GM19240 (cell line): ENCODE data around the gene EXOC6B.
"Not testable (repeated sequence)": the region's sequence is repeated elsewhere in the genome, so short reads cannot be mapped to it uniquely, and the experiment has no call there.

Experiments used
- DNase-seq: peaks from one replicate; pipeline ENCODE4 v3.0.0; 2011; ENCODE audit warnings: low spot score; ENCODE audit not compliant: insufficient read length

EXOC6B gene

DNA sequence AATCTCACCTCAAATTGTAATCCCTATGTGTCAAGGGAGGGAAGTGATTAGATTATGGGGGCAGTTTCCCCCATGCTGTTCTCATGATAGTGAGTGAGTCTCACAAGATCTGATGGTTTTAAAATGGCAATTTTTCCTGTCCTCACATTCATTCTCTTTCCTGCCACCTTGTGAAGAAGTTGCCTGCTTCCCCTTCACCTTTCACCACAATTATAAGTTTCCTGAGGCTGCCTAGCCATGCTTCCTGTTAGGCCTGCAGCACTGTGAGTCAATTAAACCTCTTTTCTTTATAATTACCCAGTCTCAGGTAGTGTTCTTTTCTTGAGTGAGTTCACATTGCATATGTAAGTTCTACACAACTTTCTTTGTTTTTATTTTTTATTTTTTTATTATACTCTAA lies 271.5 kb downstream of the EXOC6B start:
- no peak for DNase-seq

DNA sequence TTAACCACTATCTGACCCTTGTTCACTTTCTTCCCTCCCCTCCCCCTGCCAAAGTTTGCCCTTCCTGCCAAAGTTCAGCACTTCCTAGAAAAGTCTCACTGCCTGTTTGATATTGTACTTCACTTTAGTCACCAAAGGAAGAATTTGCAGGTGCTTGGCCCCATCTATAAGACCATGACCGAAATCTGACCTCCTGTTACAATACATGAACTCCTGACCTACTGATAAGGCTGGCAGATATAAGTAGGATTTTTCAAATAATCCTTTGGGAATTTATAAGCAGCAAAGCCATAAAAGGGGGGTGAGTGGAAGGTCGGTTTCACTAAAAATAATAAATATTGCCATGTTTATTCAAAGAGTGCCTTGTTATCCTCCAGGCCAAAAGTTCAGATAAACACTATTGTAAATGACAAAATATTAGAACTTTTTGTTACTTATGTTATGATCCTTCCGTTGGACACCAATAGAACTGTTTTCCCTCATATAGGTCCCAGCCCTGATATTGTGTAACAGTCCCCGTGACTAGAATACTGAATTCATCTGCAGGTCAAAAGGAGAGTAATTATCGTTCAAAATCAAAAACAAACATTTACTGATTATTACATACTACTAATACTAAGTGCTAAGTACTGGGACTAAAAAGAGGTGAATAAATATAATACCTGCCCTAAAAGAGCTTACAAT lies 277.6 kb downstream of the EXOC6B start:
- DNase-seq, result no peak

DNA sequence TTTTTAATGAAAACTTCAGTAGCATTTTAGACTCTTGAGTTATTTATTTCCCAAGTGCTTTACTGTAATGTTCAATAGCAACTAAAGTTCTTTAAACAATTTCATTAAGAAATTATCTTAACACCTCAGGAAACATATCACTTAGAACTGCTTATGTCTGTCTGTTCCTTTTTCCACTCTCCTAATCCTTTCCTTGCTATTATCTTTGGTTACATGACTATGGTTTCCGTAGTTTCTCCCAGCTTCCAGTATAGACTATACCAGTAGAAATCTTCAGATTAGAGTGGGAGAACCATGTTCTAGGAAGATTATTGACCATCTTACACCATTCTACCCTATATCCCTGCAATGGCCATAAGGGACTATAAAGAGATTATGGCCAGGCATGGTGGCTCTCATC lies 280.0 kb downstream of the EXOC6B start:
- DNase-seq, result no peak

DNA sequence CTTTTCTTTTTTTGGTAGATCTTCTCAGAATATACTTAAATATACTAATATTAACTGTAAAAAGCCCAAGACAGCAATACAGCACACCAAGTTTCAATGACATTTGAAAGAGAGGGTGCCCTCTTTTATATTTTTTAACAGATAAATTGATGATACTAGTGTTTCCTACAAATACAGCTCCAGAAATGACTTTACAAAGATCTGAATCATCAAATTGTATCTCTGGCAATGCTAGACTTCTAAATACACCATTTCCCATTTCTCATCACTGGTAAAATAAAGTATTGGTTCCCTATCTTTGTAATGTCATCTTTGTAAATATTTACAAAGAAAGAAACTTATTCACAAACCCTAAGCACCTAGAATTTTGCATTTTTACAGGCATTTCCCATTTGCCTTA lies 281.3 kb downstream of the EXOC6B start:
- no peak for DNase-seq

DNA sequence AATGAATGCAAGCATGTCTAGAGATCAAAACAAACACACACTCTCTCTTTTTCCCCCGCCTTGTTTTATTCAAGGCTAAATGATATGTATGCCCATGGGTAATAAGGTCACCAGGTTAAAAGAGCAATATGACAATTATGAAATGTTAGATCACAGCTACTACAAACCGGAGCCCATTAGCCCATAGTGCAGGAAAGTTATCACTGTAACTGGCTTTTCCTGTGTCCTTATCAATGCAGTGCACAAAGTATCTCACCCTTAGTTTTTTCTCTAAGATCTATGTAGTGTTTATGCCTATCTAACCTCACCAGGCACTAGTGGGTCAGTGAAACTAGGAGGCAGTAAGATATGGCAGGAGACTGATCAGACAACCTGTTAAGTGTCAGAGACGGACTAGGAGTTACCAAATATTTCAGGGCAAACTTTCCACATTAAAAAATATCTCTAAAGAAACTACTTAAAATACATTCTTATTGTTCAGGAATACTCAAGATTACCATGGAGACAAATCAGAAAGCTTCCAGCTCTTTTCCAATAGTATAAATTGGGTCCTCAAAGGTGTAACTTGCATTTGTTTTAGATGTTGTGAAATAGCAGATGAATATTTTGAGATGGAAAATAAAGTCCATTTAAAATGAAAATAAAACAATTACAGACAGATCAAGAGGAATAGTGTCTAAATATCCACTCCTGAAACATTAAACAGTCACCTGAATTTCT lies 282.2 kb downstream of the EXOC6B start:
- DNase-seq, result no peak

DNA sequence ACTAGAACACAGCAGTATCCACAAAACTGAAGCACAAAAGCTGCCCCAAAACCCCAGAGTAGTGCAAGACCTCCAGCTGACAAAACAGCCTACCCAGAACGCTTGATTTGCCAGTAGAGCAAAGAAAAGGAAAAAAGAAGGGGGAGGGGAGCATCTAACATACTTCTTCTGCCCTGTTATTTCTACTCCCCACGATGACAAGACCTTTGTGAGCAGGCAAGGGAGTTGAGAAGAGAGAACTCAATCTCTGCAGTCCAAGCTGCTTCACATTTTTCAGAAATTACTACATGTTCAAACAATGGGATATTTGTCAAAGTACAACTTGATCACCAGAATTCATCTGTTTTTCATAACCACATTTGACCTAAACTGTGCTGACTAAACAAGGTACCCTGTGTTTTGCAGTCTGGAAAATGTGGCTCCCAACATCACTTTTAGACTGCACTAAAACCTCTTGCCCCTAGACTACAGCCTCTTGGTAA lies 286.7 kb downstream of the EXOC6B start:
- DNase-seq, result no peak

DNA sequence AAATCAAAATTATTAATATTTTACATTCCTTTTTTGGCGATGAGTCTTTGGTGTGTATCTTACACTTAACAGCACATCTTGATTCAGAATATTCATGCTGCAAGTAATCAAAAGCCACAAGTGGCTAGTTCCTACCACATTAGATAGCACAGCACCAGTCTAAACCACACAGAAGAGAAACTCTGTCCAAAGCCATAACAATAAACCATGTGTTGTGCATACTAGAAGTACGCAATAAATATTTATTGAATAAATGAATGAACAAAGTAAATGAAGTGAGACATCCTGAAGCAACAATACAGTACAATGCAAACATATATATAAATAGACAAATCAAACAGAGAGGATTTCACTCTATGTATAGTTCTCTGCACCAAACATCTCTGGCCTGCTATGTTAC lies 287.3 kb downstream of the EXOC6B start:
- DNase-seq, result no peak

DNA sequence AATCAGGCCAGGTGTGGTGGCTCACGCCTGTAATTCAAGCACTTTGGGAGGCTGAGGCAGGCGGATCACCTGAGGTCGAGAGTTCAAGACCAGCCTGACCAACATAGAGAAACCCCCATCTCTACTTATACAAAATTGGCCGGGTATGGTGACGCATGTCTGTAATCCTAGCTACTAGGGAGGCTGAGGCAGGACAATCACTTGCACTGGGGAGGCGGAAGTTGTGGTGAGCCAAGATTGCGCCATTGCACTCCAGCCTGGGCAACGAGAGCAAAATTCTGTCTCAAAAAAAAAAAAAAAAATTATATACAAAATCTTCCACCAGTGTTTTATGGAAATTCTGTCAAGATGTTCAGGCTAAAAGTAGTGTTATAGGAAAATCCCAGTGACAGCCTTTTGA lies 290.2 kb downstream of the EXOC6B start:
- DNase-seq, result not testable (repeated sequence)

DNA sequence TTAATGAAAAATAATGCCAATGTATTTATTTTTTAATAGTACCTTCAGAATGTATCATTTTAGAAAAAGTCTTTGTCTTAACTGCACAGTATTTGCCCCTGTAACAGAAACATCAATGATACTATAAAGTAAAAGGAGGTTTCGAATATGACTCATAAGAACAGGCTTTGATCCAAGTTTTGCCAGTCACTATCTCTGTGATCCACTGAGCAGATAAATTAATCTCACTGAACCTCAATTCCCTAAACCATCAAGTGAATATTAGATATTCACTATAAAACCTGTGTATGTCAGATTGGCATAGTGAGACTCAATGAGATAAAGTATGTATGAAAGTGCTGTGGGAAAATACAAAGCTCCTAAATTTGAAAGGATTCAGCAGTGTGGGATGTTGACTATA lies 292.1 kb downstream of the EXOC6B start:
- no peak for DNase-seq

DNA sequence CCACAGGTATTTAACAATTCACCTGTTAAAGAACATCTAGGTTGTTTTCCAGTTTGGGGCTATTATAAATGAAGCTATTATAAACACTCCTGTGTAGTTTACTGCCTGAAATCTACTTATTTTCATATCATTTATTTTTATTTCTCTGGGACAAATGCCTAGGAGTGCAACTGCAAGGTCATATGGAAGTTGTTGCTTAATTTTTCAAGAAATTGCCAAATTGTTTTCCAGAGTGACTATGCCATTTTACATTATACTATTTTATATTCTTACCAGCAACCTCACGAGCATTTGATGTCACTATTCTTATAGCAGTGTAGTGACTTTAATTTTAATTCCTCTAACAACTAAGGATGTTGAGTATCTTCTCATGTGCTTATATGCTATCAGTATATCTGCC lies 298.4 kb downstream of the EXOC6B start:
- DNase-seq, result no peak

DNA sequence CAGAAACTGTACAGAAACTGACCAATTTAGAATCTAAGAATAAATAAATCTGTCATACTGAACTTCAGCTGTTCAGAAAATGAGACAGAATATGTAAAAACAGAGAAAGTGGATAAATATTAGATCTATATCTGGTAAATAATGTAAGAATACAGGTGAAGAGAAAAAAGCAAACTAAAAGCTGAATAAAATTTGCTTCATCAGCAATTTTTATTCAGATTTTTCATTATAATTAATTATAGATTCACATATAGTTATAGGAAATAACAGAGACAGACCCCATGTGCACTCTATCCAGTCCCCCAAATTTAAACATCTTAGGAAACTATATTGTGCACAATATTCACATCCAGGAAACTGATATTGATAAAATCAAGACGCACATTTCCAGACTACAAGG lies 299.2 kb downstream of the EXOC6B start:
- DNase-seq, result no peak

DNA sequence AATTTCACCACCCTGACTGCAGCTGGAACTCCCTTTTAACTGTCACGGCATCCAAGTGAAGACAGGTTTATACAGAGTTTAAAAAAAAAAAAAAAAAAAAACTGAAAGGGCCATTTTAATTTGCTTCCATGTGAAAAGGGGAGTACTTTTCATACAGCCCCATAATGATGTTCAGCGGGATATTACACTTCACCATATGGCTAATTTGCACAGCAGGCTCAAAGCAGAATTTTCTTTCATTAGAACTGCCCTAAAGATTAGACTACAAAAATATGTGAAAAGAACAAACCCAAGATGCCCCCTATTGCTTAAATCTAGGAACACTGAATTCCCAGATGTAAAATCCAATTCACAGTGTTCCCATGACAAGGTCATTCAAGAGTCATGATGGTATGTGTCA lies 301.8 kb downstream of the EXOC6B start:
- DNase-seq, result no peak

DNA sequence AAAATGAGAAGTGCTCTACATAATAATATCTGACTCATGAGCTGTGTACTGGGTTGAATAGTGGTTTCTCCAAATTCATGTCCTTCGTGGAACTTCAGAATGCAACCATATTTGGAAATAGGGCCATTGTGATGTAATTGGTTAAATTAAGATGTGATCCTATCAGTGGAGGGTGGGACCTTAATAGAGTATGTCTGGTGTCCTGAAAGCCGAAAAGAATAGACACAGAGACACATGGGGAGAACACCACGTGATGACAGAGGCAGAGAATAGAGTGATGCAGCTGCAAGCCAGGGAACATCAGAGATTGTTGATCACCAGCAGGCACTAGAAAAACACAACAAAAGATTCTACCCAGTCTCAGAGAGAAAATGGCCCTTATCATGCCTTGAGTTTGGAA lies 310.1 kb downstream of the EXOC6B start:
- no peak for DNase-seq

DNA sequence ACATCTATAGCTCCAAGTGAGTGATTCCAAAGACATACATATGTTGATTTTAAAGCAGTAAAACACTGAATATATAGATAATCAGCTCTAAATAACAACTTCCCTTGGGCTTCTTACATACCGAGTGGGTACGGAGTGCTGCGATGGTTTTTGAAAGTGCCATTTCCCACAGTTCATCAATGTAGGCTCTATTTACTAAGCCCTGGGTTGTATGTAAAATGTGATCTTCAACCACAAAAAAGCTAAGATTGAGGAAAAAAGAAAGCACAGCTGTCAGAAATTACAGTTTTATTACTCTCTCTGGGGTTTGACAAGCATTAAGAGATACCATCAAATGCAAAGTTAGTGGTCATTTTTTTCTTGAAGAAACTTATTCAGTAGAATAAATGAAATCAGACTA lies 312.8 kb downstream of the EXOC6B start:
- no peak for DNase-seq

DNA sequence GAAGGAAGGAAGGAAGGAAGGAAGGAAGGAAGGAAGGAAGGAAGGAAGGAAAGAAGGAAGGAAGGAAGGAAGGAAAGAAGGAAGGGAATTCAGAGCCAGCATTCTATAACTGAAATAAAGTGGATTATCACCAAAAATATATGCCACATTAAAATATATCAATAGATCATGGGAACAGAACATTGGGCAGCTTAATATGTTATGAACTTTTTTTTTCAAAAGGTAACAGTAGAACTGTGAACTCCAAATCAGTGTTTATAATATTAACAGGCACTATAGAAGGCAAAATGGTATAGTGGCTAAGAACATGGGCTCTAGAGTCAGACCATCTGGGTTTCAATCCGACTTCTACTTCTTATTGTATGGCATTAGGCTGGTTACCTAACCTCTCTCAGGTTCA lies 313.5 kb downstream of the EXOC6B start:
- DNase-seq, result no peak

DNA sequence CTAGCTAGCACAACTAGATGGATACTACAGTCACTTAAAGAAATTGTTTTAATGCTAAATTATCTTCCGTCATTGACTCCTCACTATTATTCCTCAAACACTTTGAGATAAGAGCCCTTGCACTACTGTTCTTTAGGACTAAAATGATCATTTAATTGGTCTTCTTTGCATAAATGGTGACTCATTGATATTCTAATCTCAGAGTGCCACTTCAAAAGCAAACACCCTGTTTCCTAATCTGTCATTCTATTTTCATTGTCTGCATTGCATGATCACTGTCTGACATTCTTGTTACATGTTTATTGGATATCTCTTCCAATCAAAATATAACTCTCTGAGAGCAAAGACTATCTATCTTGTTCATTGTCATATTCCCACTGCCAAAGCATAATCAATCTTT lies 313.9 kb downstream of the EXOC6B start:
- no peak for DNase-seq

DNA sequence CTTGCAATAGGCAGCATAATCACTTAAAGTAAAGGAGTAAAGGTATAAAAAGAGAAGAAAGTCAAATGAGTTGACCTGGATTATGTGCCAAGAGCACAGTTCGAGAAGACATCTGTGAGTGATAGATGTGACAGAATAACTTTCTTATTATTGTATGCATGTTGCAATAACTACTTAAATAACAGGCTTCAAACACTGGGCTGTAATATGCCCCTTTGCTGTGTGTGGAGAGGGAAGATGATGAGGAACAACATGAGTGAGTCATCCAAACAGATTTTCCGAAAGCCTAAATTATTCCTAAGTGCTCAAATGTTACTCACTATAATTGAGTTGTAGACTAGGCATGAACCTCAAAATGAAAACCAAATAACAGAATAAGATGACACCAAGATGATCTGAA lies 328.1 kb downstream of the EXOC6B start:
- no peak for DNase-seq

DNA sequence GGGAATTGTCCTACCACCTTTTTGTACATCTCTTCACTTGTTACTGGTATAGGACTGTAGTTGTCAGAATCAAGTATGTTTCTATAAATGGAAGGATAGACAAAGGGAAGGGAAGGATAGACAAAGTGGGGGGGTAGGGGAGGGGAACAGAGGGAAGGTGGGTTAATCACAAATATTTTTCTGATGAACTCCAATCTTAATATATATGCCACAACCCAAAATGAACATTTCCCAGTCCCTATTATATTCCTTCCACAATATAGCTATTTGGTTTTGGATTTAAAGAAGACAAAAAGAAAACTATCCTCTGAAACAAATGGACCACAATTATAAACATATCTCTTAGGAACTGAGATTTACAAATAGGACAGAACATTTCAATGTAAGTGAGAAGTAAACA lies 329.4 kb downstream of the EXOC6B start:
- DNase-seq, result no peak

DNA sequence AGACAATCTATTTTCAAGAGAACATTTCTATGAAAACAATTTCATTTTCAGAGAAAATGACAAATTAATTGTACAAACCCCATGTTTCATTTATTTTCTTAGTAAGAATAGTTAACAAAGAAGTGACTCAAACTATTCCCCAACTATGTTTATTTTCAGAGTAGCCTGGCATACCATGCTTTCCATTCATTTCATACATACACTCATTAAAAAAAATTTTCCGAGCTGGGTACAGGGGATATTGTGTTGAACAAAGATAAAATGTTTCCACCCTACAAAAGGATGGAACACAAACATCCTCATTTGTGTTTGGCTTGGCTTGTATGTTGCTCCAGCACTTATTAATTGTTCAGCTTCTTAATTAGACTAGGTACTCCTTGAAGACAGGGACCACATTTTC lies 331.4 kb downstream of the EXOC6B start:
- DNase-seq, result no peak

DNA sequence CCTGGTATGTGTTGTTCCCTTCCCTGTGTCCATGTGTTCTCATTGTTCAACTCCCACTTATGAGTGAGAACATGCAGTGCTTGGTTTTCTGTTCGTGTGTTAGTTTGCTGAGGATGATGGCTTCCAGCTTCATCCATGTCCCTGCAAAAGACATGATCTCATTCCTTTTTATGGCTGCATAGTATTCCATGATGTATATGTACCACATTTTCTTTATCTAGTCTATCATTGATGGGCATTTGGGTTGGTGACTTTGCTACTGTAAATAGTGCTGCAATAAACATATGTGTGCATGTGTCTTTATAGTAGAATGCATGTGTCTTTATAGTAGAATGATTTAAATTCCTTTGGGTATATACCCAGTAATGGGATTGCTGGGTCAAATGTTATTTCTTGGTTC lies 341.2 kb downstream of the EXOC6B start:
- not testable (repeated sequence) for DNase-seq

DNA sequence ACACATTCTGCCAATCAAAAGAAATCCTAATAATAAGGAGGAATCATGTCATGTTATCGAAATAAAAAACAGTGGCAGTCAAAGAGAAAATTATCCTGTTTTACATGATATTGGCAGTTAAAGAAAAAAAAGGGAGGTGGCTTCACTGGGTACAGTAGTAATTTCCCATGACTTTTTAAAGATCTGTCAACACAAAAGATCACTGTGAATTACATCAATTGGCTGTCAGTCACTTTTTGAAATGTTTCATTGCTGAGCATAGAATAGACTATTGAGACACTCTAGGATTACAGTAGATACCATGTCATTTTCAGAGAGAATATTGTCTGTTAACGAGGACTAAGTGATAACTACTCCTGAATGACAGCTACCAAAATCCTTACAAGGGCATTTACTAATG lies 342.5 kb downstream of the EXOC6B start:
- DNase-seq, result no peak

DNA sequence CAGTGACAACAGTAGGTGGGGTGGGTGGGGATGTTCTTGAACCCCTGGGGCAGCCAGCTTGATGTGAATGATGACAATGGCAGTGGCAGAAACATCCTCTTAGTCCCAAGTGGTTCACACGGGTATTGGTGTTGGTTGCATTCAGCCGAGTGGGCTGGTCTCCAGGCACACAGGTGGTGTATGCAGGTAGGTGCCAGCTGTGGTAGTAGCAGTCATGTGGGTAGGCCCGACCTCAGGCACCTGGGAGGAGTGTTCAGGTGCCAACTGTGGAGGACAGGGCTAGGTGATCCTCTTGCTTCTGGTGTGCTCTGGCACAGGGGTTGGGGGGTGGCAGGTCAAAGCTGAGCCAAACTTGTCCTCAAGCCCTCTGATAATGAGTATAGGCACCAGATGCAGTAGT lies 350.6 kb downstream of the EXOC6B start:
- no peak for DNase-seq

DNA sequence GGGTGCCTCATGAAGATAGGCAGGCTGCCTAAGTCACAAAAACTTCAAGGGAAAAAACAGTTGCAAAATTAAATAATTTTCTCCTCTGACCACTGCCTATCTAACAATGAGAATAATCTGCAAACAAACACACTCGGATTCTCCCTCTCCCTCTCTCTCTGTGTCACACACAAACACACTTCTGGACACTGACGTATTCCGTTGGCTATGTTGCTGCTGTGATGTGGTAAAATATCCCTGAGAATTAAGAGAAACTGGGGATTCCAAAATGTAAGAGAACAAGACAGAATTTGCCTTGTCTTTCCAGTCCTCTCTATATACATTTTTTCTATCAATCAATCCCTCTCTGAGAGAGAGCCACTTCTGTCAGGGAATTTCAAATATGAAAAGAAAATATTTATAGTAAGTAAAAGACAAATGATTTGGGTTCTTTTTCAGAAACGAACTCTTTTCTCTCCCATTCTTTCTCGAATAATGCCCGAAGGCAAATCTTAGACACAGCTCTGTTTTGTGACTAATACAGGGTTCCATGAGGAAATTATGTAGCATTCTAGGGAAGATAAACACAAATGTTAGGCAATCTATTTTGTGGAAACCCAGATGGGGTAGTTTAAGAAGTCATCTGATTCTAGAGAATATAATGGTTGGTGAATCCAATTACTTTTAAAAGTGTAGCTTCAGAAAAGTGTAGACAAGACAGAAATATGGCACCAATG lies 367.9 kb downstream of the EXOC6B start:
- DNase-seq, result no peak
